GM12878 (cell line): ENCODE data around the gene PDZD8. TPM values are rescaled to one million over a fixed set of nuclear protein-coding genes. Genes with fewer than 3 reads are reported as not detected.

ENCODE experiments used
- ATAC-seq: fragments of 200-7000 bp; cut with Tn5 transposase; 3 replicates; pipeline ENCODE4 v1.9.1; 2020; ENCODE audit warnings: mild to moderate bottlenecking, moderate library complexity
- BruUV-seq: library from RNA; stranded (reverse); fragments of 400-500 nt; replicated peaks from 2 replicates; lab custom pipeline; 2021; lab: Mats Ljungman, UMichigan
- CTCF ChIA-PET: fragments of 300-600 bp; sonication (Branson Sonifier 250); formaldehyde crosslinking; extraction: SDS; loops from one replicate; lab custom pipeline; 2021; ENCODE audit warnings: inconsistent platforms; lab: Yijun Ruan, JAX
- POLR2A ChIA-PET: fragments of 350-600 bp; formaldehyde crosslinking; extraction: SDS; loops from one replicate; lab custom pipeline; 2021; ENCODE audit warnings: inconsistent platforms; lab: Charles Lee
- RAD21 ChIA-PET: fragments of 300-600 bp; sonication (Branson Sonifier 250); formaldehyde crosslinking; loops from one replicate; lab custom pipeline; 2023; ENCODE audit warnings: antibody characterized with exemption; ENCODE audit not compliant: unreplicated experiment; lab: Charles Lee
- SMC1A ChIA-PET: fragments of 300-600 bp; sonication (Branson Sonifier 250); formaldehyde crosslinking; loops from one replicate; lab custom pipeline; 2023; ENCODE audit not compliant: unreplicated experiment, uncharacterized antibody; lab: Charles Lee
- DNase-seq: peaks from one replicate; pipeline ENCODE4 v3.0.0-alpha.2; 2011; ENCODE audit warnings: low read depth, low spot score
- FAIRE-seq: peaks from 3 replicates; lab custom pipeline; 2011; peaks lifted over from hg19 to GRCh38; lab: Jason Lieb, UNC
- H2AFZ ChIP-seq: 2 replicates; pipeline ENCODE4 v1.6.0; 2011; ENCODE audit warnings: low read depth, low read length, control low read depth; ENCODE audit not compliant: control insufficient read depth
- H3K27ac ChIP-seq: 2 replicates; pipeline ENCODE4 v1.5.1; 2011; ENCODE audit warnings: control low read depth; ENCODE audit not compliant: control insufficient read depth, insufficient read depth
- H3K27me3 ChIP-seq, 2 experiments: replicated peaks in 1 of 2; 2 replicates each; pipeline versions ENCODE4 v1.6.0 to v1.6.1; 2011; ENCODE audit warnings: low read length in 1 of 2; ENCODE audit not compliant: control insufficient read depth in 2 of 2, insufficient read depth in 2 of 2
- H3K36me3 ChIP-seq, 2 experiments: 2 replicates each; pipeline ENCODE4 v1.5.1; 2011; ENCODE audit warnings: low read length in 1 of 2; ENCODE audit not compliant: control insufficient read depth in 2 of 2, insufficient read depth in 2 of 2
- H3K4me1 ChIP-seq: 2 replicates; pipeline ENCODE4 v1.6.1; 2011; ENCODE audit warnings: mild to moderate bottlenecking, low read length, moderate library complexity, mixed read lengths; ENCODE audit not compliant: control insufficient read depth, insufficient read depth
- H3K4me2 ChIP-seq: 2 replicates; pipeline ENCODE4 v1.6.0; 2011; ENCODE audit warnings: control low read depth; ENCODE audit not compliant: control insufficient read depth, insufficient read depth
- H3K4me3 ChIP-seq: fragments of 200-600 bp; sonication (generic); 2 replicates; pipeline ENCODE4 v1.5.1; 2016
- H3K79me2 ChIP-seq: 2 replicates; pipeline ENCODE4 v1.6.0; 2011; ENCODE audit warnings: low read length; ENCODE audit not compliant: control insufficient read depth, insufficient read depth
- H3K9ac ChIP-seq: 2 replicates; pipeline ENCODE4 v1.8.0; 2011; ENCODE audit warnings: low read length, control low read depth, mixed read lengths; ENCODE audit not compliant: control insufficient read depth, insufficient read depth
- H3K9me3 ChIP-seq: replicated peaks from 3 replicates; pipeline ENCODE4 v1.5.1; 2011; ENCODE audit warnings: mild to moderate bottlenecking, low read length; ENCODE audit not compliant: control insufficient read depth, insufficient read depth
- H4K20me1 ChIP-seq: 2 replicates; pipeline ENCODE4 v1.6.0; 2011; ENCODE audit not compliant: control insufficient read depth, insufficient read depth
- CHD4 ChIP-seq: fragments of 200-600 bp; sonication (generic); IDR thresholded peaks from 2 replicates; pipeline ENCODE4 v1.6.1; 2016; ENCODE audit warnings: mild to moderate bottlenecking
- EP300 ChIP-seq, 2 experiments: fragments of 150-350 bp in 1 of 2; IDR thresholded peaks; 2 replicates each; pipeline ENCODE4 v1.6.1; 2011 to 2012; ENCODE audit warnings: low read depth in 2 of 2, low read length in 2 of 2, borderline replicate concordance in 1 of 2, improper control_type of control experiment in 1 of 2, inconsistent platforms in 1 of 2; ENCODE audit not compliant: control insufficient read depth in 1 of 2
- IRF5 ChIP-seq: fragments of 450-650 bp; IDR thresholded peaks from 2 replicates; pipeline ENCODE4 v1.6.1; 2017; ENCODE audit warnings: borderline replicate concordance
- KDM1A ChIP-seq: fragments of 200-600 bp; sonication (generic); IDR thresholded peaks from 2 replicates; pipeline ENCODE4 v1.6.1; 2016; ENCODE audit warnings: borderline replicate concordance
- MTA2 ChIP-seq: fragments of 450-650 bp; IDR thresholded peaks from 2 replicates; pipeline ENCODE4 v1.6.1; 2016; ENCODE audit warnings: low read depth, mild to moderate bottlenecking, moderate library complexity
- PML ChIP-seq: IDR thresholded peaks from 2 replicates; pipeline ENCODE4 v1.6.1; 2012; ENCODE audit warnings: low read length, inconsistent platforms
- POLR2AphosphoS2 ChIP-seq: IDR thresholded peaks from 2 replicates; pipeline ENCODE4 v1.6.1; 2011; ENCODE audit warnings: low read depth, mild to moderate bottlenecking, low read length, improper control_type of control experiment, moderate library complexity
- ZBTB40 ChIP-seq: fragments of 450-650 bp; IDR thresholded peaks from 2 replicates; pipeline ENCODE4 v1.6.1; 2016; ENCODE audit warnings: mild to moderate bottlenecking, moderate library complexity, borderline replicate concordance
- WGBS: methylation state at CpG from one replicate; pipeline ENCODE4 v1.1.6; 2016; ENCODE audit warnings: low lambda C conversion rate; ENCODE audit not compliant: insufficient replicate concordance, insufficient coverage; ENCODE audit errors: missing lambda C conversion rate; 5-methylcytosine and 5-hydroxymethylcytosine counted together
- in situ Hi-C: fragments of 300-500 bp; cut with MboI; formaldehyde crosslinking; loops from 9 replicates; pipeline ENCODE4 v1.14.3; 2018; ENCODE audit warnings: mixed read lengths
- intact Hi-C: fragments of 100-400 bp; cut with micrococcal nuclease; formaldehyde crosslinking; loops from one replicate; pipeline ENCODE4 v1.14.2; 2022; ENCODE audit not compliant: unreplicated experiment
- polyA plus RNA-seq, 11 experiments: library from polyadenylated mRNA; depleted of rRNA in 4 of 11; unstranded in 6 of 11; stranded (reverse) in 5 of 11; fragments of >200 nt; fragmentation: Nextera tagmentation in 4 of 11; fragmentation: Illumina TruSeq in 1 of 11; extraction: Ambion mirVana in 4 of 11; extraction: Trizol in 1 of 11; gene quantifications; 1 replicate in 1 of 11; 2 replicates in 10 of 11; pipeline versions ENCODE4 v1.2.1 to v1.2.3, GENCODE V29; 2011 to 2016; ENCODE audit warnings: inconsistent platforms in 2 of 11, missing spikeins in 2 of 11, low read depth in 1 of 11
- total RNA-seq, 4 experiments: library from RNA; depleted of rRNA in 3 of 4; stranded (reverse); fragments of >200 nt in 3 of 4; fragmentation: Illumina TruSeq in 1 of 4; extraction: Trizol in 1 of 4; gene quantifications; 2 replicates each; pipeline versions ENCODE4 v1.2.1 to v1.2.3, GENCODE V29; 2013 to 2021

PDZD8 gene
- total and polyA plus RNA-seq, 10 of the 15 experiments (the other 5 are each of a cell fraction or from before 2014, with no cell fraction given): 2.0 to 21.2 (median 6.7) TPM

GRCh38 chr10:117390420-117390819, 15.2 kb upstream of the PDZD8 start:
- Histone ChIP-seq H3K27me3 (no peaks in the 10 kb centered on the region; a peak in 1 of 4 replicates), H3K36me3 (no peaks in the 10 kb centered on the region), H3K4me2 (no peak overlapping the region), H3K27ac (no peak overlapping the region)
- BruUV-seq: no TSS peak
- no peak for TF ChIP-seq ZBTB40
- no peak for TF ChIP-seq CHD4
- TF ChIP-seq, all 136 proteins: peak for 0
- ChIA-PET RAD21 (no interaction called here), POLR2A (no interaction called here), SMC1A (interaction anchor here (1.3 kb wide), 1 partner anchor 164 kb away, joined by 3 read pairs; no protein-coding TSS in a partner anchor), CTCF (no interaction called here)
- WGBS: 39% methylated on average over 3 of the region's 3 CpGs
- DNase-seq (no peak), ATAC-seq (no peak), FAIRE-seq (no peak)
- intact Hi-C loops (no loop called here), in situ Hi-C loops (no loop called here)
- Histone ChIP-seq H4K20me1 (no peaks in the 10 kb centered on the region), H3K9me3 (no peaks in the 10 kb centered on the region), H3K4me1 (no peaks in the 10 kb centered on the region), H2AFZ (no peak overlapping the region), H3K9ac (no peak overlapping the region), H3K79me2 (no peaks in the 10 kb centered on the region), H3K4me3 (no peak overlapping the region)

- FAIRE-seq: no peak
- no peak for TF ChIP-seq MTA2
- no peak for TF ChIP-seq KDM1A
- no peak for TF ChIP-seq POLR2AphosphoS2
- no peak for TF ChIP-seq IRF5
- TF ChIP-seq EP300 (IDR thresholded peaks at IDR 0.05; ENCODE audit: borderline replicate concordance in 1 of 2, control insufficient read depth in 1 of 2, low read depth in 2 of 2, low read length in 2 of 2): no peak
- TF ChIP-seq PML: no peak
These were observed 11.6 kb upstream of the PDZD8 start for GRCh38 chr10:117386805-117387204.

More at GRCh38 chr10:117386805-117387204, 11.6 kb upstream of the PDZD8 start:
- DNase-seq: no peak
- Histone ChIP-seq H3K9me3 (no peaks in the 10 kb centered on the region), H3K27me3 (no peaks in the 10 kb centered on the region; a peak in 2 of 4 replicates), H3K79me2 (no peaks in the 10 kb centered on the region), H3K9ac (no peak overlapping the region), H3K4me2 (no peak overlapping the region), H3K36me3 (no peaks in the 10 kb centered on the region), H3K4me1 (no peaks in the 10 kb centered on the region), H3K27ac (no peak overlapping the region), H3K4me3 (no peak overlapping the region), H2AFZ (no peak overlapping the region), H4K20me1 (no peaks in the 10 kb centered on the region)
- 15% methylated on average over 2 of the region's 2 CpGs for WGBS
- ChIA-PET RAD21 (no interaction called here), SMC1A (no interaction called here), POLR2A (no interaction called here), CTCF (interaction anchor here (1.5 kb wide), 1 partner anchor 170 kb away, joined by 5 read pairs; no protein-coding TSS in a partner anchor)
- ATAC-seq: no peak
- in situ Hi-C loops: no loop called here
- intact Hi-C loops: no loop called here
- BruUV-seq: no TSS peak
